ENCODE measurements around the gene GABRA6.

Gene GABRA6

GRCh38 chr5:161707382-161707781, 21.9 kb downstream of the GABRA6 start:
- Histone ChIP-seq H3K27me3 (ENCODE audit: control insufficient read depth, low read length) (no peaks in the 10 kb centered on the region), H3K4me1 (ENCODE audit: control insufficient read depth, low read length) (no peaks in the 10 kb centered on the region), H3K27ac (ENCODE audit: low read depth, low read length) (no peak overlapping the region), H3K9me2 (replicated peaks; ENCODE audit: control insufficient read depth, low read length) (no peaks in the 10 kb centered on the region), H3K36me3 (ENCODE audit: control insufficient read depth, low read length) (no peaks in the 10 kb centered on the region), H3K4me3 (ENCODE audit: low read length) (no peak overlapping the region), H4K20me1 (ENCODE audit: control insufficient read depth, insufficient read depth, low read depth, low read length) (no peaks in the 10 kb centered on the region), H3K79me2 (ENCODE audit: control insufficient read depth, low read length) (no peaks in the 10 kb centered on the region), H3K9me3 (ENCODE audit: control insufficient read depth, insufficient read depth, low read length) (no peaks in the 10 kb centered on the region), H3K4me2 (ENCODE audit: low read length) (no peak overlapping the region), H3F3A (ENCODE audit: control insufficient read depth, insufficient read depth) (no peaks in the 10 kb centered on the region)
- no peak for TF ChIP-seq EZH2phosphoT487 (IDR thresholded peaks at IDR 0.05; ENCODE audit: borderline replicate concordance, low read length)
- TF ChIP-seq CTCF (IDR thresholded peaks at IDR 0.05; ENCODE audit: low read depth, low read length, poor library complexity, severe bottlenecking), result no peak

- Histone ChIP-seq H3F3A (ENCODE audit: control insufficient read depth, insufficient read depth) (no peaks in the 10 kb centered on the region), H3K9me3 (ENCODE audit: control insufficient read depth, insufficient read depth, low read length) (no peaks in the 10 kb centered on the region), H3K9me2 (replicated peaks; ENCODE audit: control insufficient read depth, low read length) (no peaks in the 10 kb centered on the region), H3K27ac (ENCODE audit: low read depth, low read length) (no peak overlapping the region), H3K36me3 (ENCODE audit: control insufficient read depth, low read length) (no peaks in the 10 kb centered on the region), H3K4me2 (ENCODE audit: low read length) (no peak overlapping the region), H3K27me3 (ENCODE audit: control insufficient read depth, low read length) (no peaks in the 10 kb centered on the region), H4K20me1 (ENCODE audit: control insufficient read depth, insufficient read depth, low read depth, low read length) (no peaks in the 10 kb centered on the region), H3K4me1 (ENCODE audit: control insufficient read depth, low read length) (no peaks in the 10 kb centered on the region), H3K79me2 (ENCODE audit: control insufficient read depth, low read length) (no peaks in the 10 kb centered on the region), H3K4me3 (ENCODE audit: low read length) (no peak overlapping the region)
- TF ChIP-seq EZH2phosphoT487 (IDR thresholded peaks at IDR 0.05; ENCODE audit: borderline replicate concordance, low read length) (no peak), CTCF (IDR thresholded peaks at IDR 0.05; ENCODE audit: low read depth, low read length, poor library complexity, severe bottlenecking) (no peak)
Measured at GRCh38 chr5:161709239-161709638, 23.7 kb downstream of the GABRA6 start.

- no peaks in the 10 kb centered on the region for H4K20me1 ChIP-seq (ENCODE audit: control insufficient read depth, insufficient read depth, low read depth, low read length)
- no peak overlapping the region for H3K4me2 ChIP-seq (ENCODE audit: low read length)
- H3F3A ChIP-seq (ENCODE audit: control insufficient read depth, insufficient read depth), result no peaks in the 10 kb centered on the region
- no peaks in the 10 kb centered on the region for H3K79me2 ChIP-seq (ENCODE audit: control insufficient read depth, low read length)
- H3K9me2 ChIP-seq (replicated peaks; ENCODE audit: control insufficient read depth, low read length), result no peaks in the 10 kb centered on the region
- no peak overlapping the region for H3K4me3 ChIP-seq (ENCODE audit: low read length)
- H3K27me3 ChIP-seq (ENCODE audit: control insufficient read depth, low read length), result no peaks in the 10 kb centered on the region
- no peaks in the 10 kb centered on the region for H3K4me1 ChIP-seq (ENCODE audit: control insufficient read depth, low read length)
- no peaks in the 10 kb centered on the region for H3K36me3 ChIP-seq (ENCODE audit: control insufficient read depth, low read length)
- no peak for TF ChIP-seq CTCF (IDR thresholded peaks at IDR 0.05; ENCODE audit: low read depth, low read length, poor library complexity, severe bottlenecking)
- no peak for TF ChIP-seq EZH2phosphoT487 (IDR thresholded peaks at IDR 0.05; ENCODE audit: borderline replicate concordance, low read length)
- no peaks in the 10 kb centered on the region for H3K9me3 ChIP-seq (ENCODE audit: control insufficient read depth, insufficient read depth, low read length)
- no peak overlapping the region for H3K27ac ChIP-seq (ENCODE audit: low read depth, low read length)
Measured at GRCh38 chr5:161713042-161713441, 27.5 kb downstream of the GABRA6 start.

GRCh38 chr5:161719157-161719556, 33.6 kb downstream of the GABRA6 start:
- no peaks in the 10 kb centered on the region for H3K36me3 ChIP-seq (ENCODE audit: control insufficient read depth, low read length)
- H3K27me3 ChIP-seq (ENCODE audit: control insufficient read depth, low read length), result no peaks in the 10 kb centered on the region
- H3K27ac ChIP-seq (ENCODE audit: low read depth, low read length), result no peak overlapping the region
- no peaks in the 10 kb centered on the region for H3K9me3 ChIP-seq (ENCODE audit: control insufficient read depth, insufficient read depth, low read length)
- no peaks in the 10 kb centered on the region for H4K20me1 ChIP-seq (ENCODE audit: control insufficient read depth, insufficient read depth, low read depth, low read length)
- no peak overlapping the region for H3K4me3 ChIP-seq (ENCODE audit: low read length)
- H3K9me2 ChIP-seq (replicated peaks; ENCODE audit: control insufficient read depth, low read length), result no peaks in the 10 kb centered on the region
- no peak for TF ChIP-seq CTCF (IDR thresholded peaks at IDR 0.05; ENCODE audit: low read depth, low read length, poor library complexity, severe bottlenecking)
- no peak overlapping the region for H3K4me2 ChIP-seq (ENCODE audit: low read length)
- no peaks in the 10 kb centered on the region for H3K4me1 ChIP-seq (ENCODE audit: control insufficient read depth, low read length)
- H3K79me2 ChIP-seq (ENCODE audit: control insufficient read depth, low read length), result no peaks in the 10 kb centered on the region
- no peaks in the 10 kb centered on the region for H3F3A ChIP-seq (ENCODE audit: control insufficient read depth, insufficient read depth)
